Medulla oblongata (tissue), 1 donor: ENCODE data around the gene PLXDC2.
"Not testable (repeated sequence)": the region's sequence is repeated elsewhere in the genome, so short reads cannot be mapped to it uniquely, and the experiment has no call there.

Source experiments
- DNase-seq: peaks from one replicate; pipeline ENCODE4 v3.0.0-alpha.2; 2015; ENCODE audit errors: extremely low spot score

Gene PLXDC2

DNA sequence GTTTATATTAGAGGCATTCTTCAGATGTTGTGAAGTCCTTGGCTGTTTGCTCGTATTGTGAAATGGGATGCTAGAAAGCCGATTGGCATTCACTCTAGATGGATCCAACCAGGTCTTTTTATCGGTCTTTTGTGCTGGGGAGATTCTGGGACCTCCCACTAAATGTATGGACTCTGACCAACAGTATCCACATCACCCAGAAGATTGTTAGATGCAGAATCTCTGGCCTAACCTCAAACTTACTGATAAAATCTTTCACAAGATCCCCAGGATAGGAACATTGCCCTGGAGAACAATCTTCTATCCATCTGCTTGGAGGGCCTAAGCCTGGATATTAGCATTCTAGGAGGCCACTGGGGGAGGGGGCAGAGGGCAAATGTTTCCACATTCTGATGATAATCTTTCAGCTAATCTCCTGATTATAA lies 160.9 kb downstream of the PLXDC2 start:
- no peak for DNase-seq

DNA sequence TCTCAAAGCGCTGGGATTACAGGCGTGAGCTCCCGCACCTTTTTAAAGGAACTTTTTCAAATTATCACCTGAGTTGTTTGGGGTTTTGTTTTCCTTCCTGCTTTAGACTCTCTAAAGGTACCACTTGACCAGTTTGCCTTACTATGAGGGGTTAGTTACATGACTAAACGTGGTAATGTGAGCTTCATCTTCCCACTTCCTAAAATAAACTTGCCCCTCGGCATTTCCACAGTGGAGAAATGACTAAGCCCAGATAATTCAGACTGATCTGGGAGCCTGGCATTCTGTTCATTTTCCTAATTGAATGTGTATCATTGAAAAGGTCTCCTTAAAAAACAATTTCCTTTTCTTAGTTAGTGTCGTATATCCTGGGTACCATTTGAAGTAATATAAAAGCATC lies 163.4 kb downstream of the PLXDC2 start:
- no peak for DNase-seq

DNA sequence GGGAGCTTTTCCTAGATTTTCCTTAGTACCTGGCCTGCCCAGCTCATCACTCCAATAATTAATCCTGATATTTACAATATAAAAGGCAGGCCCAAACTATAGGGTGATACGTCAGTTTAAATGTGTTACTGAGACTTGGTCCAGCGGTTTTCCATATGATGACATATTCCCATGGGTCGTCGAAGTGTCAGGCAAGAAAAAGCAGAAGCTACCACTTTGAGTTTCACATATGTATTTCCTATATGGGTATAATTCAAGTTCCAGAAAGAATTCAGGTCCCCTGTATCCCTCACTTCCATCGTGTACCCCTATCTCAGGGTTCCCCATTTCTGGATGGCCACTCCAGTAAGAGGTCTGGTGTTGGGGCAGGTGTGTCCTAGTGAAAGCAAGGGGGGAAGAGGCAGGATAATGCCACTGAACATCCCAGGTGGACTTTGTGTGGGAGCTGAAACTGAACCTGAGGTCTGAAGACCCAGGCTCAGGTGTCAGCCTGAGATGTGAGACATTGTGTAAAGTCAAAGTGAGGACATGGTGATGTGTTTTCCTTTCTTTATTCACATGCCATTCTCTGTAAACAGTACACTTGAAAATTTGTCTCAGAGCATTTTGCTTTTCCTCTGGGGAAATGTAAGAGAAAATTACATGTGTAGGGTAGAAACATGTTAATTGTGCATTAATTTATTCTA lies 167.8 kb downstream of the PLXDC2 start:
- DNase-seq, result no peak

DNA sequence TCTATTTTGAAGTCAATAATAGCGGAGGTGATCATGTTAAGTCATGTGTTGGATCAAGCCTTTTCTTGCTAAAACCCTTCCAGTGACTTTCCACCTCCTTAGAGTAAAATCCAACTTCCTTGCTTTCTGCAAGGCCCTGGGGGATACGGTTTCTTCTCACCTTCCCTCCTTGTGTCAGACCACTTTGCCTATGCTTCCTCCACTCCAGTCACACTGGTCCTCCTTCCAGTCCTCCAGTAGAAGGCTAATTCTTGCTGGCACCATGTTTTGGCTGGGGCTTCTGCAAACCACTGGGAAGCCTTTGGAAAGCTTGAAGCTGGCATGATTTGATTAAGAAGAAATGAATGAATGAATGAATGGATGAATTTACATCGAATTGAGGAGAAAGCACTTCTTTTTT lies 169.5 kb downstream of the PLXDC2 start:
- DNase-seq, result no peak

DNA sequence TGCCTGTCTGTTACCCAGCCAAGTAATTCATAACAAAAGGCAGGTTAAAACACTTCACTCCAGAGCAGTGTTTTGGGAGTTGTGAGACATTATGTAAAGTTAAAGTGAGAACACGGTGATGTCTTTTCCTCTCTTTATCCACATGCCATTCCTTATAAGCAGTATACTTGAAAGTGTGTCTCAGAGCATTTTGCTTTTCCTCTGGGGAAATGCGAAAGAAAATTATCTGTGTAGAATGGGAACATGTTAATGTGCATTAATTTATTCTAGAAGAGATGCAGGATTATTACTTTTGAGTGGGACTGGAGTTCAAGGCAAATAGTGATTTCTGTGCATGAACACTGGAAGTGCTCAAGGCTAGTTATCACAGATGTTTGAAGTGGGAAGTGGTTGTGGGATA lies 170.4 kb downstream of the PLXDC2 start:
- DNase-seq, result no peak

DNA sequence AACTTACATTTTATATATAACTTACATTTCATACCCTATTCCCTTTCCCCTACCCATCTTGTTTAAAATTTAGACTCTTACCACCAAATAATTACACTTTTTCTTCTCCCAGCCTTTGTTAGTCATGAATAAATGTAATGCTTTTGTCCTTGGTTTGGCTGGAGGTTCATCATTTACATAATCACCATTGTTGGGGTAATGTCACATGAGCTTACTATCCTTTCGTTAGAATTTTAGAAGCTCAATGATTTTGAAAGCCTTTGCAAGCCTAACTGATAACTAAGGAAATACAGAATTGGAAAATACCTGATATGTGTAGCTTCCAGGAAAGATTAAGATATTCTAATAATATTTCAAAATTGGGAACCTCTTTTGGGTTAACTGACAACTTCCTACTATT lies 171.7 kb downstream of the PLXDC2 start:
- peak; percentile 39 for DNase-seq

DNA sequence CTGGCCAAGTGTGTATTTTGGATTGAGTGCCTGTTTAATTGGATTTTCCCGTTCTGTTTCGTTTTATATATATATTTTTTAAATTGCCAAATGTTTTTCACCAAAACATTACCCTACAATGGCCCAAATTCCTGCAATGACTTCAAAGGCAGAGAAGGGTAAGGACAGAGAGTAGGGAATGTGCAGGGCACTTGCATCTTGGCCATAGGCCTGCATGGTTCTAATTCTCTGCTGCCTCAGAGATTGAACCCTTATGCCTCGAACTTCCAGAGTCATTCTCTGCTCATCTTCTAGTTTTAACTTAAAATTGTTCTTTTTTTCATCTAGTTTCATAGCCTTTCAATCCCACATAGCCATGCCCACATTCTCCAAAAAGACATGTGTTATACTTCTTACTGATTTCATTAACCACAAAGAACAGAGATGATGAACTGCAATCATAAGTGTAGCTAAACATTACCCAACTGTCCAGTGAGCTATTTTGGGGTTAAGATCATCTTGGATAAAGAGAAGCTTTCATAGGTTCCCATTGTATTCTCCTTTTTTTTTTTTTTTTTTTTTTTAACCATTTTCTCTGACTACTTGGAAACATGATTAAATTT lies 177.6 kb downstream of the PLXDC2 start:
- DNase-seq, result no peak

DNA sequence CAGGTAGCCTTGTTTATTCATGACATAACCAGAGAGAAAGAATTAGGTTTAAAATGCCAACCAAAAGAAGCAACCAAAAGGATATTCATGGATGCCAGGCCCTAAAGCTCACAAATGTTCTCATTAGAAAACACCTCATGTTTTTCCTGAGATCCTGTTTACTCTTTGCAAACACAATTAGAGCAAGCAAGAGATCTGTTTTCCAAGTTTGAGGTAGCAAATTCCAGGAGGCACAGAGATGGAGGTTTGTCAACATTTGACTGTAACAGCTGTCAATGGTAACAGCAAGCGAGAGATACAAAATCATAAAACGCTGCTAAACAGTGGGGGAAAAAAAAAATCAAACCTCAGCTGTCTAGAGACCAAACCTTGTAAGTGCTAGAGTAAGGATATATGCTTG lies 182.2 kb downstream of the PLXDC2 start:
- DNase-seq, result no peak

DNA sequence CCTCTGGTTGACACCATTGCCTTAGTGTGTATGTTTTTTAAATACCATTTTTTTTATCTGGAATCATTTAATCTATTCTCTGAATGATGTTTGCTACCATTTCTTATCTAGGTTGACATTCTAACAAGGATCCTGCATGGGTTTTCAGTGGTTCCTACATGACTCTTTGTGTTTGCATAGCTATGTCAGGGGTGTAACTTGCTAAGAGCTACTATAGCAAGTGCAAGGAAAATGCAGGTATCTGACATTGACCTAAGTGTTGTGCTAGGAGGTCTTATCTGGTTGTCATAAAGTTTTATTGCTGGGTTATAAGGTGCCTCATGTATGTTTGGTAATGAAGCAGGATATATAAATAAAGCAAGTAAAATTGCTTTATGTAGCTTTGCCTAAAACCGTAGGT lies 183.2 kb downstream of the PLXDC2 start:
- no peak for DNase-seq

DNA sequence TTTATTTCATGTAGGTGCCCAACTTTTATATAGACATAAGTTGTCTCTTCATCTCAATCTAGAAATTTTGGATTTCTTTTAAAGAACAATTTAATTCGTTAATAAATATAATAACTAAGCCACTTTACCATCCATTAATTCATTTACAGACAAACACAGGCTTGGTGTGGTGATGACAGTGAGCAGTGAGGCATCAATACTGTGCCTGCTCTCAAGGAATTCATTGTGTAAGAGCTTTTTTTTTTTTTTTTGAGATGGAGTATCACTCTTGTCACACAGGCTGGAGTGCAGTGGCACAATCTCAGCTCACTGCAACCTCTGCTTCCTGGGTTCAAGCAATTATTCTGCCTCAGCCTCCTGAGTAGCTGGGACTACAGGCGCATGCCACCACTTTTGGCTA lies 185.8 kb downstream of the PLXDC2 start:
- DNase-seq, result not testable (repeated sequence)

DNA sequence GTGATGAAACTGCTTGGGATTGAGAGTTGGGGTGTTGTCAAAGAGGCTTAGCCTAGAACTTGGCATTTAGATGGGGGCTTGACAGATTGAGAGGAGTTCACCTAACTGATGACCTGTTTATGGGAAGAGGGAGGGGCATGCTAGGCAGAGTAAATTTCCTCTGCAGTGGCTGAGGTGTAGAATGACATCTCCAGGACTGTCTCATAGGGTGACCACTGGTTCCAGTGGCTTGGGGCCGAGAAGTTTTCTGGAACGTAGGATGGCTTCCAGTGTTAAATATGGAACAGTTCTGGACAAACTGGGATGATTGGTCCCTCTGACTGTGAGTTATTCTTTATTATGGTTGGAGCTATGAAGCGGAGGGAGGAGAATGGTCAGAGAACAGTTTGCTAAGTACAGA lies 186.4 kb downstream of the PLXDC2 start:
- DNase-seq, result no peak

DNA sequence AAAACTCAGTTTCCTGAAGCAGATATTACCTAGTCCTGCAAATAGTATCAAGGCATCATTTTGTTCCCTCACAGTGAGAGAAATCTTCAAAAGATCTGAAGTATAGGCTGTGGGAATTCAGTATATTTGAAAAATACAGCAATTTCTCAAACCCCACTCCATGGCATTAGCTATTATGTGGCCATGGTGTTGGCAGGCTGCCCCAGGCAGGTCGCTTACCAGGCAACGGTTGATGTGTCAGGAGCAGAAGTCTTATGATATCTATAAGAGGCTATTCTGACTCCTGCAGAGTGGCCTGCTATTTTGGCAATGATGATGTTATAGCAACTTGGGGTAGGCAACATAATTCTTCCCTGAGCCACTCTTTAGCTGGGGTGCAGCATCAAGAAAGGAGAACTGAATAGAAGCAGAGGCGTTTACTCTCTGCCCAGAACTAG lies 187.9 kb downstream of the PLXDC2 start:
- DNase-seq, result peak; percentile 71

DNA sequence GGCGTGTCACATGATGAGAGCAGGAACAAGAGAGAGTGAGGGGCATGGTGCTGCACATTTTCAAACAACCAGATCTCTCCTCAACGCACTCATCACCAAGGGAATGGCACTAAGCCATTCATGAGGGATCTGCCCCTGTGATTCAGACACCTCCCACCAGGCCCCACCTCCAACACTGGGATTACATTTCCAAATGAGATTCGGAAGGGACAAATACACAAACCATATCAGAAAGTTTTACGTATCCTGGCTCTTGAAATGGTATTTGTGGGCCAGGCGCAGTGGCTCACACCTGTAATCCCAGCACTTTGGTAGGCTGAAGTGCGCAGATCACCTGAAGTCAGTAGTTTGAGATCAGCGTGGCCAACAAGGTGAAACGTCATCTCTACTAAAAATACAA lies 189.4 kb downstream of the PLXDC2 start:
- DNase-seq, result no peak

DNA sequence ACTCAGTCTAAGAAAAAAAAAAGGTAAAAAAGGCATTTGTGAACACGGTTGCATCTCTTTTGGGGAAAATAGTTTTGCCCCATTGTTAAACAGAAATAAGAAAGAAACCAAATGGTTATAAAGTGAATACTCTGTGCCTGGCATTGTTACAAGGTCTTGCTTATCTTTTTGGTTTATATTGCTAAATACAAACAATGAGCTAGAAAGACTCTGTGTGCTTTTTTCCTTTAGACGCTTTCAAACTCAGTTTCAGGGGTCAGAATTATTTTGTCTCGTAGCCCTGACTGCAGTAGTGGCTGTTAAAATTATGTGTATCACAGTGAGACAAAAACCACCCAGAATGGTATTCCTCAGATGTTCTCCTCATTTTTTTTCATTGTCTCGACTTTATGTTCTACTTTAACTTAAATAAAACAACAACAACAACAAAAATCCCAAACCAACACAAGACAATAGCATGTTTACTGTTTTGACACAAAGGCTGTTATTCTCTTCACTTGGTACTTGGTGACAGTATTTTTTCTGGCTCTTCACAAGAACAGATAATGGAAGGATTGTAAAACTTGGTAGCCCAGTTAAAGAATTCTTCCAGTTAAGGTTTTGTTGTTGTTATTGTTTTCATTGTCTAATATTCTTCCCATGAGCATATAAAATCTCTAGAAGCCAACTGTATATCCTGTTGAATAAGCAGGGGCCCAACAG lies 190.1 kb downstream of the PLXDC2 start:
- peak; percentile 54 for DNase-seq

DNA sequence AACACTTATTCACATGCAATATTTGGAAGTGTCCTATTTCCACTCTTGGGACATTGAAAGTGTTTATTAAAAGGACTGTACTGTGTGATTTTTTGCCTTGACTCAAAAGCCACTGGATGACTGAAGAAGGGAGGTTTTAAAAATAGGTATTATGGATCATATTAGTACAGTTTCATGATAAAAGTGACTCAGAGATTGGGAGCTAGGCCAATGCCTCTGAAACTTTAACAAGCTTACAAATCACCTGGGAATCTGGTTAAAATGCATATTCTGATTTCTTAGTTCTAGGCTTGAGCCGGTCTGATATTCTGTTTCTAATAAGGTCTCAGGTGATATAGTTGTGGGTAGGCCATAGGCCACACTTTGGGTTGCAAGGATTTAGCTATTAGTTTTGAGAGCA lies 191.2 kb downstream of the PLXDC2 start:
- DNase-seq, result no peak

DNA sequence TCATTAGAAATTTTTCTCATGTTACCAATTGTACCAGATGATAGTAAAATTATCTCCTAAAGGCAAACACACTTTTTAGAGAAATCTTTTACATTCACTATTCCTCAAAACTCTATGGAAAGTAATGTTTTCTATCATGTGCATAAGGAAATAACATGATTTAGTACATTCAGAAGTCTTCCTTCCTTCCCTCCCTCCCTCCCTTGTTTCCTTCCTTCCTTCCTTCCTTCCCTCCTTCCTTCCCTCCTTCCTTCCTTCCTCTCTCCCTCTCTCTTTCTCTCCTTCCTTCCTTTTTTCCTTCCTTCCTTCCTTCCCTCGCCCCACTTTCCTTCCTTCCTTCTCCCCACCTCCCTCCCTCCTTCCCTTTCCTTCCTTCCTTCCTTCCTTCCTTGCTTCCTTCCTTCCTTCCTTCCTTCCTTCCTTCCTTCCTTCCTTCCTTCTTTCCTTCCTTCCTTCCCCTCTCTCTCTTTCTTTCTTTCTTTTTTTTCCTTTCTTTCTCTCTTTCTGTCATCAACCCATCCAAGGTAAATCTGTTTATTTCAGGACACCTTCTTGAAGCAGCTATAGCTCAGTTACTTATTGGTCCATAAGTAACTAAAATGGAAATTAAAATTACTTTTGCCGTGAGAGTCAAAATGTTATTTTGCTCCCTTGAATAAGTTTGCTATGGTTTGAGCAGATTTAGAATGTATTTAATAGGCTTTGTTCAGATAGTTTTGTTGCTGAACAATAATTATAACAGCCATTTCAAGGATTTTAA lies 197.9 kb downstream of the PLXDC2 start:
- DNase-seq, result no peak

DNA sequence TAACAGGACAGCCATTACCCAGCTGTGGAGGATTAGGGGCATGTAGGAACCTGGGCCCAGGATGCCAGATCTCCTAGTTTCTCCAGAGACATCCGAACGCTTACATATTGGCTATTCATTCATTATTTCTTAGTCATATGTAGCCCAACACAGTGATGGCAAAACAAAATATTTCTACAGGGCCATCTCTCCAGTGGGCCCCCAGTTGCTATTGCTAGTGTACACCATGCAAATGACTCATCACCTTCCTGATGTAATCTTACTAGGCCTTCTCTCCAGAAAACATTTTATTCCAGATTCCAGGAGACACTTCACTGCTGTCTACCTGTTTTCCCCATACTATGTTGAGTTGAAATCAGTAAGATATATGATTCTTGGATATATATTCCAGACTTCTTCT lies 201.7 kb downstream of the PLXDC2 start:
- DNase-seq, result no peak

DNA sequence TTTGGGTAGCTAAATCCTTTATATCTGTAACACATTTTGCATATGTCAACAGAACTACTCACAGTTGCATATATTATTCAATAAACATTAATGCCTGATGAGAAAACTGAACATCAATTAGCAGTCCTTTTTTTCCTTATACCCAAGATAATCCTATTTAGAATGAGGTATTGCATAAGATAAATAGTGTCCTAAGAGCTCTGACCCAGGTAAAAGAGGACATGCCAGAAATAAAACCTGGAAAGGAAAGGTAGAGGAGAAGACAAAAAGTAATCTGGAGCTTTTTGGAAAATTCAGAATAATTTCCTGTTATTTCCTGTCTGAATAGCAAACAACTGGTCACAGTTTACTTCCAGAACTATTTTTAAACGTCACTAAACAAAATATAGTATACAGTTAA lies 204.4 kb downstream of the PLXDC2 start:
- no peak for DNase-seq

DNA sequence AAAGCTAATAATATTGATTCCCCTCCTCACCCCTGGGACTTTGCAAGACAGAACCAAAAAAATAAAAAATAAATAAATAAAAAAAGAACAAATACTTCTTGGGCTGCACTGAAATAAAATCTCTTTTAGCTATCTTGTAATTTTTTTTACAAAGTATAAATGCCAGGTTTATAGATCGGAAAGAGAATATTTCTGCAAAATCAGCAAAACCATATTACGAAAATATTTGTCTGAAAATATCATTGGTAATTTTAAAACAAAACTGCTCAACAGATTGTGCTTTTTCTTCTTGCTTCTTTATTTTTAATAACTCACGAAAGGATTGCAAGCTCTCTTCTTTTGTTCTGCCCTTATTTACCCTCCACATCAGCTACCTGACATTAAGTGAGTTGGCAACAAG lies 213.3 kb downstream of the PLXDC2 start:
- no peak for DNase-seq

DNA sequence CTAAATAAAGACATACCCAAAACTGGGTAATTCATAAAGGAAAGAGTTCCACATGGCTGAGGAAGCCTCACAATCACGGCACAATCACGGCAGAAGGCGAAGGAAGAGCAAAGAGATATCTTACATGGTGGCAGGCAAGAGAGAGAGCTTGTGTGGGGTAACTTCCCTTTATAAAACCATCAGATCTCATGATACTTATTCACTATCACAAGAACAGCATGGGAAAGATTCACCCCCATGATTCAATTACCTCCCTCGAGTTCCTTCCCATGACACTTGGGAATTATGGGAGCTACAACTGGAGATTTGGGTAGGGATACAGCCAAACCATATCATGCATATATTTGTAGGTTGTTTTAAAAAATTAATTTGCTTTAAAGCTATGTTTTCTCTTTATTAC lies 217.2 kb downstream of the PLXDC2 start:
- no peak for DNase-seq

DNA sequence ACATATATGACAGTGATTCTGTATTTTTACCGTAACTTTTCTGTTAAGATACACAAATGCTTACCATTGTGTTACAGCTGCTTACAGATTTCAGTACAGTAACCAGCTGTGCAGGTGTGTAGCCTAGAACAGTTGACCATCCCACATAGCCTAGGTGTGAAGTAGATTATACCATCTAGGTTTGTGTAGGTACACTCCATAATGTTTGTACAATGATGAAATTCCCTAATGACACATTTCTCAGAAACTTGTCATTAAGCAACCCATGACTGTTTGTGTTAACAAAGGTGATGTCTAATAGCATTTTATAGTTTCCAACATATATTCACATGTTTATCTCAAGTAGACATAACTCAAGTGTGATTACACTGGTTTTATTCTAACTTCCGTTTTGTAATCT lies 218.5 kb downstream of the PLXDC2 start:
- no peak for DNase-seq

DNA sequence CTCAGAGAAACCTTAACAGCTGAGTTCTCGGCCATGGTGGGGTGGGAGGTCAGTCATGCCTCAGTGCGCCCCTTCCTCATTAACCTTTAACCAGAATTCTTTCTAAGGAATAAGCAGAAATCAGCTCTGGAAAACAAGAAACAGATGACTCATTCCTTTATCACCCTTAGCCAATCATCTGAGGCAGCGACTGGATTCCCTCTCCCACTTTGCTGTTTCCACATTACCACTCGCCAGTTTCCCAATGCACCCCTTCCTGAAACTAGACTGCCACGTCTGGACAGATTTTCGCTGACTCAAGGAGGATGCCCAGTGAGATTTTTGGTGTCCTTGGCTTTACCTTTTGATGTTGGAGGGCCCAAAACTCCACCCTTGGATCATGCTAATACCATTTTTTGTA lies 223.8 kb downstream of the PLXDC2 start:
- no peak for DNase-seq

DNA sequence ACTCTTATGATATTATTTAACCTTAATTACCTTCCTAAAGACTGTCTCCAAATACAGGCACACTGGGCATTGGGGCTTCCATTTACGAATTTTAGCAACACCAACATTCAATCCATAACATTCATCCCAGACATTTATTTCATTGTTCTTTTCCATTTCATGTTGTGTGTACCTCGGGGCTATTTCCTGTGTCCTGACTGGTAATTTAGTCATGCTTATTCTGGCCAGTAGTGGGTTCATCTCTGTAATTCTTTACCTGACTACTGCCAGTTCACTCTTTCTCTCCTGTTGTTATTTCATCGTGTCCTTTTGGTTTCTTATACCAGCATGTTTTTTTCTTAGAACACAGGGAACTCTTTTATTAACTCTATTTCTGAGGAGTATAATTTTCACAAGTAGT lies 225.7 kb downstream of the PLXDC2 start:
- no peak for DNase-seq
